Adrenal gland (tissue), 5 donors: ENCODE results near the gene RPS6KA5.

ENCODE experiments used
- CTCF ChIP-seq, 6 experiments: fragments of 450-650 bp in 4 of 6; fragments of 200-600 bp in 2 of 6; sonication (generic) in 1 of 6; IDR thresholded peaks; 1 replicate in 5 of 6; 2 replicates in 1 of 6; pipeline versions ENCODE4 v1.5.1 to v1.8.0; 2016 to 2021; ENCODE audit warnings: antibody characterized with exemption in 6 of 6, mild to moderate bottlenecking in 2 of 6, moderate library complexity in 1 of 6
- POLR2A ChIP-seq, 2 donors: fragments of 450-650 bp; IDR thresholded peaks; one replicate each; pipeline ENCODE4 v1.6.1; 2017; ENCODE audit warnings: antibody characterized with exemption in 2 of 2, mild to moderate bottlenecking in 2 of 2, moderate library complexity in 1 of 2
- donor health status: DM: no; HTN: no; CAD: no.

GRCh38 chr14:91036741-91037469 lies 23.5 kb downstream of the RPS6KA5 start:
- no peak for TF ChIP-seq POLR2A (IDR thresholded peaks at IDR 0.05)
- no peak for TF ChIP-seq CTCF (IDR thresholded peaks at IDR 0.05)
